Measurements from ENCODE around the gene SHROOM4.
A peak's percentile ranks its signal among the peaks of the same experiment; 100 is the strongest.

The SHROOM4 gene

DNA sequence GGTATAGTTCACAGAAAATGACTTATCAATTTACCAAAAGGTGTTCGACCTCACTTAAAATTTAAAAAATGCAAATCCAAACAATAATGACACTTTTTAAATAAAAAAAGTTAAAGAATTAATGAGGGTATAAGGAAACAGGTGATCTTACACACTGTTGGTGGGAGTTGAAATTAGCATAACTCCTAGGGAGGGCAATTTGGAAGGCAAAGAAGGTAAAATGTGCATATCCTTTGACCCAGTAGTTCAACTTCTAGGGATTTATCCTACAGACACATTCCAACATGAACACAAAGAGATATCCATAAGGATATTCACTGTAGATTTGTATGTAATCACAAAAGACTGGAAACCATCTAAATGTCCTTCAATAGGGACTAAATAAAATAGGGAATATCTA, 199.5 kb downstream of the SHROOM4 start:
- no peak for DNase-seq

DNA sequence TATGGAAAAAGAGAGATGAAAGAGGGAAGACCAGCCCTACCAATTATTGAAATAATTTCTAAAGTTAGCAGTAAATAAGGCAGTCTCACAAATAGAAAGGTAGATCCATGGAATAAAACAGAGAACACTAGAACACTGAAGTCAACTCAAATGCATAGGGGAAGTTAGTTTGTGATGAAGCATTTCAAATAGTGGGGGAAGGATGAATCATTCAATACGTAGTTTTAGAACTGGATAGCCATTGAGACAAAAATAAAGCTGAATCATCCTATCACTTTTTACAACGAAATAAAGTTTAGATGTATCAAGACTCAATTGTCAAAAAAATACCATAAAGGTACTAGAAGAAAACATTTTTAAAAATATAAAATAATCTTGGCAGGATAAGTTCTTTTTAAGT, 200.1 kb downstream of the SHROOM4 start:
- no peak for DNase-seq

DNA sequence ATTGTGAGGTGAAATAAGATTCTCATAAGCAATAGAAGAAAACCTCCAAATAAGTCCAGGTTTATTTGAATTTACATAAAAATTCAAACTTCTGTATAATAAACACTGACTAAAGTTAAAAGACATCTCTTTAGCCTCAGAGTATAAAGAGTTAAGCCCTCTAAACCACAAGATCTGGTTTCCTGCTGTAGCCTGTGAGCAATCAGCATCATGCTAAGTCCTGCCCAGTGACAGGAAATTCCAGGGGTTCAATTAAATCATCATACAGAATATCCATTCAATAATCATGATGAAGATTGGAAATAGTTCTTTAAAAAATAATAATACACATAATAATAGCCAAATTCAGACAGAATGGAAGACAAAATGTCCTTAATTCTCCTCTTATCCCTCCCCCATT, 204.2 kb downstream of the SHROOM4 start:
- DNase-seq, result no peak

DNA sequence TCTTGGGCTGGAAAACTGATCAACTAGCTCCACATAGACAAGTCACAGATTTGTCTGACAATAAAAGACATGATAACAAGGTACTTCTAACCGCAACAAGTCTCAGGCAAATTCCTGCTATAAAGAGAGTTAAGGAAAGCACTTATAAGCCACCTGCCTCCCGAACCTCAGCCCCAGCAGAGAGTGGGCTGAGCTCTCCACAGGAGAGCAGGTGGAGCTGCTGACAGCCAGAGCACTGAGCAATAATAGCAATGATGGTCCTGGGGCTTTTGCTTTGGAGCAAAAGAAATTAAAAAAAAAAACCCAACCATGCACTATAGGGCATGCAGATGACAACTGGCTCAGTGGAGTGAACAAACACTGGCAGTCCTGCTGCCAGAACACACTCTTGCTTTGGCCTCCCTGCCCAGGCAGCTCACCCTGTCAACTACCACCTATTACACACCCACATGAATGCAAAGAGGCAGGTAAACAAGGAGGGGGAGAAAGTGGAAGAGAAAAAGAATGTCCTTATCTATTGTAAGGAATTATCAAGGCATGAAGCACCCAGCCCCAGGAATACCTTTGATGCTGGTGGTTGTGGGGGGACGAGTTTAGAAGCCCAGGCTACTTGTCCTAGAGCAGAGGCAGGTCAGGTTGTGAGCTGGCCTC, 207.6 kb downstream of the SHROOM4 start:
- no peak for DNase-seq

DNA sequence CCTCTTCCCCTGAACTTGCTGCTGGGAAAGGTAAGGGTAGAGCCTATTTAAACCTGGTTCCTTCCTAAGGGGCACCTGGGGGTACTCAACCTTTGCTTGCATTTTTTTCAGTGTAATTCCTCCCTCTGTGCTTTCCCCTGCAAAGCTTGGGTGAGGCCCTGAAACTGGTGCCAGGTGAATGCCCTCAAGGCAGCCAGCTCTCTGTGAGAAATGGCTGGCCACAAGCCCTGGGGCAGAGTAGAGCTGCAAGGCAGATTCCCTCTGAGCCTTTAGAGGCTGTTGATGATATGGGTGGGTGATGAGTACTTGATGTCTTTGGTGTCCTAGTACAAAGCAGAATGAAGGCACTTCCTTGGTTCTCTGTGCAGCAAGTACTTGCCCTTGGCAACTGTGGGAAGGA, 217.9 kb downstream of the SHROOM4 start:
- DNase-seq, result no peak

DNA sequence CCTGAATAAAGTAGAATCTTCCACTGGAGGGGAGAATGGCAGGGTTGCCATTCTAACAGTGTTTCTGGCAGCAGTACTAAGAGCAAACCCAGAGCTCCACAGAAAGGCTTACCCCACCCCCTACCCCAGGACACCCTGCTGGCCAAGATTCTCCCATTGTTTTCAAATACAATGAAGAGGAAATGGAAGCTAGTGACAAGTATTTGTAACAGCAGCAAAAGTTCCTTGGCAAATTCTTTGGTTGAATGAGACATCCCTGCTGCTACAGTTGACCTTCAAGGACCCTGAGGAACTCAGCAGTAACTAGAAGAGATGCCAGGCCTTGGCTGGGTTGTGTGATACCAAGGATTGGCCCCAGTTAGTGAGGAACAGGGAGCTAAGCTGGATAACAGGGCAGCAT, 219.2 kb downstream of the SHROOM4 start:
- no peak for DNase-seq

DNA sequence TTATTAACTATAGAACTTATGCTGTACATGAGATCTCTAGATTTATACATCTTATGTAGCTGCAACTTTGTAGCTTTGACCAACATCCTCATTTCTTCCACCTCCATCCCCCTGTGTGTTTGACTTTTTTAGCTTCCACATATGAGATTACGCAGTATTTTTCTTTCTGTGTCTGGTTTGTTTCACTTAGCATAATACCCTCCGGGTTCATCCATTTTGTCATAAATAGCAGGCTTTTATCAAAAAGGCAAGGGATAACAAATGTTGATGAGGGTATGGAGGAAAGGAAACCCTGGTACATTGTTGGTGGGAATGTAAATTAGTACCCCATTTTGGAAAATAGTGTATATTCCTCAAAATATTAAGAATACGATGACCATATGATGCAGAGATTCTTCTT, 227.0 kb downstream of the SHROOM4 start:
- DNase-seq, result no peak

DNA sequence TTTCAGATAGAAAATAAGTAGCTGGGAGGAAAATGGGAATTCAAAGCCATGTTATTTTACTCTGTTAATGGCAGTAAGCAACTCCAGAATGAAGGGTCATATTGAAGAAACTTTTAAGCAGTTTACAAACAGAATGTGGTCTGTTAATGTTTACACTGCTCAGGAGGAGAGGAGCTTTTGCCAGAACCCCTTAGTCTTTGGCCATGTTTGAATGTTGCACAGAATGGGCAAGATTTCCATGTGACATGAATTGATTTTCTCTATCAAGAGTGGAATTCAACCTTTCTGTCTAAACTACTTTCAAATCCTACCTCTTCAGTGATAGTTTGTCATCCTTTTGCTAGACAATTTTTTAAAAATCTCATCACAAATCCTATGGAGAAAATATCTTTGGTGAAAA, 227.6 kb downstream of the SHROOM4 start:
- no peak for DNase-seq

DNA sequence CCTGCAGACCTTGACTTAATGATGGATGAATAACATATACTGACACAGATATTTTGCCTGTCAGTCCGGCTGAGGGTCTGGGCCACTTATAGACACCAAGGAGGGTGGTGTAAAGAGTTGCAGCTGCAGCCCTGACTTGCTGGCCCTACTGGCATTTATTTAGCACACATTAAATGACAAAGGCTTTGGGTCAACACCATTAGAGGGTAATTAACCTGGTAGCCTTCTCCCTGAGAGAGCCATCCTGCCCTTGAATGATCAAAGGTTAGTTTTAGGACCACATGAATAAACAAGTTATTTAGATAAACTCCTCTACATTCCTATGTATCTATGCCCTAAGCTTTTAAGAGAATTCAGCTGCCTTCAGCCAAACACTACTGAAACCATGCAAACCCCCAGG, 232.6 kb downstream of the SHROOM4 start:
- DNase-seq, result no peak

DNA sequence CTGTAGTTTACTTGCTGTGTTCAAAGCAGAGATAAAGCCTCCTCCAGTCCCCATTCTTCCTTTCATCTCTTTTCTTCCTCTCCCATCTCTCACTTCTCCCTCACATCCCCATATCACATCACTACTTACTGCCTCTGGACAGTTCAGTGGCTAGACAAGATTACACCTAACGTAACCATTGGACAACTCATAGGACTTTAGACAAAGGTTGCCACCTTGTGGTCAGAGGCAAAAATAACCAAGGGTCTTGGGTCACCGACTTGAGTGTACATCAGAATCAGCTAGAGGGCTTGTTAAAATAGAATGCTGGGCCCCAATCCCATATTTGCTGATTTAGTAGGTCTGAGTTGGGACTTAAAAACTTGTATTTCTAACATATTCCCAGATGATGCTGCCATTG, 234.0 kb downstream of the SHROOM4 start:
- DNase-seq, result peak; percentile 7

DNA sequence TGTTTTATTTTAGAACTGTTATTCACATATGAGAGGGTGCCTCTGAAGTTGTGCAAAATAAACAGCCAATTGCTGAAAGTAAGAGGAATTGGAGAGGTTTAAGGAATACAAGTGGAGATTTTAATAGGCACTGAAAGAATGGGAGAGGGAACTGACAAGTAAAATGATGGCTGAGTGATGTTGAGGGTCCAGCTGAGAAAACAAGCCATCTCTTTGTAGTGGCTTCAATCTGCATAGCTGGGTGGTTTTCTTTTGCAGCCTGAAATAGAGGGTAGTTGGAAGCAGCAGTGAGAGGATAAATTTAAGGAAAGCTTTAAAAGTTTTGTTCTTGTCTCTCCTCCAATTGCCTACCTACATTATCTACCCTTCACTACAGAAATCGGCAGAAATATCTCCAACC, 236.7 kb downstream of the SHROOM4 start:
- DNase-seq, result no peak

DNA sequence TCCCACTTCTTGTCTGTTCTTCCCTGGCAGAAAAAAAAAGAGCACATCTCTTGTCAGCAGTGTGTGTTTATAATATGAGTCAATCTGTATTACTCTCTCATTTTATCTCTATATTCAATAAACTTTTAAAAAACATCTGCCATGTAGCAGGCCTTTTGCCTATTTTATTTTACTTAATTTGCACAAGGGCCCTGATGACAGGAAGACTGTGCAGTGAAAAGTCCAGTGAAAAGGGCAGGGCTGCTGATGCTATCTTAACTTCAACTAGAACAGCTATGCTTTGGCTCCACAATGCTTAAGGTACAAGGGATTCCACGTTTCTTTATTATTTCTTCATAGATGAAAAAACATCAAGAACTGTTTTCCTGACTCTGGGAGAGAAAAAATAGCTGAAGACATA, 246.4 kb downstream of the SHROOM4 start:
- no peak for DNase-seq

DNA sequence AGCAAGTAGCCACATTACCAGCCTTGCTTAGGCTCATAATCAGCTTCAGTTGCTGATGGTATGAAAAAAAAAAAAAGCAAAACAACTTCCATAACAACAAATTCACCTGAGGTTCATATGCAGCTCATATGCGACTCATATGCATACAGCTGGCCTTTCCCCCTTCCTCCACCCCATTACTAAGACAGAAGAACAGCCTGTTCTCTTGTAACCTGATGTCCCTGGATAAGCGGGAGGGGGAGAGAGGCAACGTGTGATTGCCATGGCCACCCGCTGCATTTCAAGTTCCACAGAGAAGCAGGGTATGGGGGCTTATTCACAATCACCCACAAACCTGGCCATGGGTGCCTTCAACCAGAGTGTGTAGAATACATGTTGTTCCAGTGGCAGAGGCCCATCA, 248.3 kb downstream of the SHROOM4 start:
- no peak for DNase-seq

All from activated CD4-positive, alpha-beta T cell treated with anti-CD3 and anti-CD28 coated beads, Interleukin-2, amount 50 U/mL, for 1 hour (primary cell).